ENCODE measurements around the gene CELSR3. TPM values are rescaled to one million over a fixed set of nuclear protein-coding genes. Genes with fewer than 3 reads are reported as not detected.

The CELSR3 gene
- total RNA-seq, 1 experiment from 2014 or later: 23.9 TPM

DNA sequence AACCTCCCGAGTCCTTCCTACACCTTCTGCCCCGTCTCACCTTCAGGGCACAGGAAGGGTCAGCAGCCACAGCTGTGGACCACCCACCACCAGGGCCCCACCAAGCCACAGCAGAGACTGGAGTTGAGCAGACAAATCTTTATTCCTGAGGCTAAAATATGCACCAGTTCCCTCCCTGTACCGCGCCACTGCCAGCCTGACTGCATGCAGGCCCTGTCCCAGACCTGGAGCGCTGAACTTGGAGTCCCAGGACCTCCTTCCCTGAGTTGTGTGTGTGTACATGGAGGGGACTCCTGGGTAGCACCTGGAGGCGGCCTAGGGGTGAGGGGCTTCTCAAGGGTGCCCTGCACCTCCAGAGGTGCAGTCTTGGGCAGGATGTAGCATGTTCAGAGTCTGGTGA is 37.1 kb downstream of the CELSR3 start:
- no peaks in the 10 kb centered on the region for H3K79me1 ChIP-seq (ENCODE audit: insufficient read depth, low read depth, low read length, poor library complexity, severe bottlenecking)
- no peaks in the 10 kb centered on the region for H3K27me3 ChIP-seq (ENCODE audit: insufficient read depth, low read length)
- no peak overlapping the region for H3K56ac ChIP-seq (ENCODE audit: insufficient read length, low read depth, low read length)
- H3K4me2 ChIP-seq (ENCODE audit: insufficient read depth, insufficient read length, low read length): no peak overlapping the region
- H4K8ac ChIP-seq (replicated peaks; ENCODE audit: insufficient read length, low read depth, low read length): no peak overlapping the region
- Mint-ChIP-seq H3K4me1 (peaks cover 5 to 9% of the 10 kb centered on the region in 2 experiments), H3K9me3 (no peaks in the 10 kb centered on the region), H3K36me3 (ENCODE audit: insufficient read depth in 1 of 3, low read depth in 3 of 3) (peaks cover 45 to 64% (median 63%) of the 10 kb centered on the region in 3 experiments), H3K27me3 (ENCODE audit: low read depth) (peaks cover 1% of the 10 kb centered on the region; the same call in 1 of the 2 replicates), H3K4me3 (no peak overlapping the region), H3K27ac (no peak overlapping the region)
- no peak overlapping the region for H3T11ph ChIP-seq (ENCODE audit: low read length)
- no peak overlapping the region for H2AK5ac ChIP-seq (ENCODE audit: insufficient read length, low read length)
- no peak overlapping the region for H2AFZ ChIP-seq (ENCODE audit: low read length)
- H3K9me3 ChIP-seq (ENCODE audit: control insufficient read depth, low read depth, low read length): no peaks in the 10 kb centered on the region
- no peak overlapping the region for H2BK20ac ChIP-seq (ENCODE audit: low read depth, low read length, poor library complexity, severe bottlenecking)
- H2BK15ac ChIP-seq (ENCODE audit: low read depth, low read length): no peak overlapping the region
- H2BK12ac ChIP-seq (ENCODE audit: insufficient read length, low read depth, low read length): no peak overlapping the region
- no peaks in the 10 kb centered on the region for H3K23me2 ChIP-seq (ENCODE audit: insufficient read length, low read depth, low read length, poor library complexity, severe bottlenecking)
- no peak overlapping the region for H3K14ac ChIP-seq (ENCODE audit: insufficient read depth, low read length)
- DNase-seq: no peak
- H3K79me2 ChIP-seq (ENCODE audit: insufficient read depth, low read length): no peaks in the 10 kb centered on the region
- TF ChIP-seq, protein P1, sequence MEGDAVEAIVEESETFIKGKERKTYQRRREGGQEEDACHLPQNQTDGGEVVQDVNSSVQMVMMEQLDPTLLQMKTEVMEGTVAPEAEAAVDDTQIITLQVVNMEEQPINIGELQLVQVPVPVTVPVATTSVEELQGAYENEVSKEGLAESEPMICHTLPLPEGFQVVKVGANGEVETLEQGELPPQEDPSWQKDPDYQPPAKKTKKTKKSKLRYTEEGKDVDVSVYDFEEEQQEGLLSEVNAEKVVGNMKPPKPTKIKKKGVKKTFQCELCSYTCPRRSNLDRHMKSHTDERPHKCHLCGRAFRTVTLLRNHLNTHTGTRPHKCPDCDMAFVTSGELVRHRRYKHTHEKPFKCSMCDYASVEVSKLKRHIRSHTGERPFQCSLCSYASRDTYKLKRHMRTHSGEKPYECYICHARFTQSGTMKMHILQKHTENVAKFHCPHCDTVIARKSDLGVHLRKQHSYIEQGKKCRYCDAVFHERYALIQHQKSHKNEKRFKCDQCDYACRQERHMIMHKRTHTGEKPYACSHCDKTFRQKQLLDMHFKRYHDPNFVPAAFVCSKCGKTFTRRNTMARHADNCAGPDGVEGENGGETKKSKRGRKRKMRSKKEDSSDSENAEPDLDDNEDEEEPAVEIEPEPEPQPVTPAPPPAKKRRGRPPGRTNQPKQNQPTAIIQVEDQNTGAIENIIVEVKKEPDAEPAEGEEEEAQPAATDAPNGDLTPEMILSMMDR (conservative IDR thresholded peaks at IDR 0.05): no peak
- no peak overlapping the region for H2BK5ac ChIP-seq (ENCODE audit: insufficient read length, low read length)
- H3K4ac ChIP-seq (ENCODE audit: low read depth, low read length): no peak overlapping the region
- no peak overlapping the region for H3K9ac ChIP-seq (ENCODE audit: extremely low read depth, insufficient read length, low read length)
- H4K20me1 ChIP-seq (ENCODE audit: control insufficient read depth, insufficient read depth, insufficient read length): no peaks in the 10 kb centered on the region
- H4K5ac ChIP-seq (ENCODE audit: insufficient read length, low read depth, low read length): no peak overlapping the region
- H3K18ac ChIP-seq (ENCODE audit: insufficient read length, low read depth, low read length): no peak overlapping the region
- WGBS (ENCODE audit: extremely low coverage, insufficient read length, low lambda C conversion rate): no CpG with 5 or more reads among the region's 6 CpGs
- no peaks in the 10 kb centered on the region; the same call in 1 of the 2 replicates for H3K4me1 ChIP-seq (ENCODE audit: insufficient read depth, low read length)
- no peak overlapping the region for H2BK120ac ChIP-seq (ENCODE audit: low read depth, low read length, poor library complexity, severe bottlenecking)
- H3K27ac ChIP-seq (ENCODE audit: insufficient read length, low read depth, low read length): no peak overlapping the region
- H3K23ac ChIP-seq (ENCODE audit: insufficient read length, low read depth, low read length): no peak overlapping the region
- no peak overlapping the region for H4K91ac ChIP-seq (ENCODE audit: insufficient read length, low read depth, low read length)

Data from H9 (cell line).